HepG2 (cell line): ENCODE results near the gene TMEM59. TPM values are rescaled to one million over a fixed set of nuclear protein-coding genes. Genes with fewer than 3 reads are reported as not detected.
A peak's percentile ranks its signal among the peaks of the same experiment; 100 is the strongest.

Source experiments
- ARNT2 ChIP-seq: sonication (generic); formaldehyde crosslinking; IDR thresholded peaks from 2 replicates; pipeline ENCODE4 v1.8.0; 2022; ENCODE audit warnings: mild to moderate bottlenecking, low read depth, missing genetic modification reagents, moderate library complexity
- GABPA ChIP-seq, 2 experiments: IDR thresholded peaks; 2 replicates each; pipeline ENCODE4 v1.6.1; 2011 to 2016; ENCODE audit warnings: low read depth in 2 of 2, low read length in 1 of 2, missing biosample characterization in 1 of 2, missing genetic modification characterization in 1 of 2
- IKZF4 ChIP-seq: sonication (generic); formaldehyde crosslinking; IDR thresholded peaks from 2 replicates; pipeline ENCODE4 v1.5.1; 2020; ENCODE audit warnings: borderline replicate concordance, mild to moderate bottlenecking, low read depth, missing genetic modification reagents; ENCODE audit errors: not compliant biosample characterization
- LCORL ChIP-seq, 2 experiments: fragments of 450-650 bp in 1 of 2; sonication (generic) in 1 of 2; formaldehyde crosslinking in 1 of 2; IDR thresholded peaks; 2 replicates each; pipeline versions ENCODE4 v1.5.0 to v1.6.1; 2017 to 2020; ENCODE audit warnings: antibody characterized with exemption in 1 of 2, missing genetic modification reagents in 1 of 2
- MXI1 ChIP-seq: IDR thresholded peaks from 3 replicates; pipeline ENCODE4 v1.6.1; 2012; ENCODE audit warnings: low read depth, low read length, inconsistent platforms, borderline replicate concordance
- MYC ChIP-seq: sonication (generic); formaldehyde crosslinking; IDR thresholded peaks from 2 replicates; pipeline ENCODE4 v1.9.0; 2021; ENCODE audit warnings: missing genetic modification reagents, borderline replicate concordance
- NAIF1 ChIP-seq: sonication (generic); formaldehyde crosslinking; IDR thresholded peaks from 2 replicates; pipeline ENCODE4 v1.5.0; 2020; ENCODE audit warnings: mild to moderate bottlenecking, missing genetic modification reagents, borderline replicate concordance
- NFATC3 ChIP-seq: sonication (generic); formaldehyde crosslinking; IDR thresholded peaks from 2 replicates; pipeline ENCODE4 v1.5.1; 2020; ENCODE audit warnings: mild to moderate bottlenecking, missing genetic modification reagents
- SP1 ChIP-seq, 2 experiments: fragments of 450-650 bp in 1 of 2; sonication (generic) in 1 of 2; formaldehyde crosslinking in 1 of 2; IDR thresholded peaks; 2 replicates each; pipeline versions ENCODE4 v1.4.0 to v1.6.1; 2016 to 2020; ENCODE audit warnings: missing genetic modification reagents in 1 of 2
- SRSF1 ChIP-seq: fragments of 200-400 bp; formaldehyde crosslinking; optimal IDR thresholded peaks from 2 replicates; pipeline ENCODE3; 2017; ENCODE audit warnings: mild to moderate bottlenecking, low read depth, low read length, moderate library complexity
- ZKSCAN5 ChIP-seq: sonication (generic); formaldehyde crosslinking; IDR thresholded peaks from 2 replicates; pipeline ENCODE4 v1.5.1; 2020; ENCODE audit warnings: mild to moderate bottlenecking, missing genetic modification reagents
- ZNF12 ChIP-seq: sonication (generic); formaldehyde crosslinking; IDR thresholded peaks from 2 replicates; pipeline ENCODE4 v1.5.0; 2020; ENCODE audit warnings: missing genetic modification reagents
- ZNF205 ChIP-seq: IDR thresholded peaks from 2 replicates; pipeline ENCODE4 v1.6.1; 2018; ENCODE audit warnings: missing biosample characterization, missing genetic modification reagents
- ZNF329 ChIP-seq: sonication (generic); formaldehyde crosslinking; IDR thresholded peaks from 2 replicates; pipeline ENCODE4 v1.9.0; 2021; ENCODE audit warnings: low read depth, mild to moderate bottlenecking, missing genetic modification reagents
- ZNF331 ChIP-seq: sonication (generic); formaldehyde crosslinking; IDR thresholded peaks from 2 replicates; pipeline ENCODE4 v1.4.0; 2020; ENCODE audit warnings: missing genetic modification reagents
- ZSCAN9 ChIP-seq: IDR thresholded peaks from 2 replicates; pipeline ENCODE4 v1.6.1; 2016; ENCODE audit warnings: borderline replicate concordance
- polyA plus RNA-seq, 8 experiments: library from polyadenylated mRNA; depleted of rRNA in 3 of 8; stranded (reverse) in 7 of 8; unstranded in 1 of 8; fragments of >200 nt; fragmentation: Illumina TruSeq in 4 of 8; extraction: Trizol in 4 of 8; gene quantifications; 2 replicates each; pipeline versions ENCODE4 v1.2.1 to v1.2.3, GENCODE V29; 2011 to 2016; ENCODE audit warnings: low read depth in 4 of 8, missing spikeins in 1 of 8, mixed read lengths in 1 of 8; ENCODE audit not compliant: insufficient read depth in 1 of 8
- total RNA-seq, 5 experiments: library from RNA; depleted of rRNA; stranded (reverse); fragments of >200 nt; fragmentation: Illumina TruSeq; extraction: Trizol; gene quantifications; 2 replicates each; pipeline ENCODE4 v1.2.3, GENCODE V29; 2016; ENCODE audit warnings: low read depth in 1 of 5
- TF ChIP-seq, protein P1 (sequence below): sonication (generic); formaldehyde crosslinking; IDR thresholded peaks from 2 replicates; pipeline ENCODE4 v1.4.0; 2020; ENCODE audit warnings: missing genetic modification reagents, borderline replicate concordance
- TF ChIP-seq, protein P2 (sequence below): sonication (generic); formaldehyde crosslinking; IDR thresholded peaks from 2 replicates; pipeline ENCODE4 v1.5.0; 2020; ENCODE audit warnings: mild to moderate bottlenecking, low read depth, missing genetic modification reagents, borderline replicate concordance
- TF ChIP-seq, protein P3 (sequence below): sonication (generic); formaldehyde crosslinking; conservative IDR thresholded peaks from 2 replicates; pipeline ENCODE4 v1.4.0; 2020; ENCODE audit warnings: missing genetic modification reagents
- TF ChIP-seq, protein P4 (sequence below): sonication (generic); formaldehyde crosslinking; IDR thresholded peaks from 2 replicates; pipeline ENCODE4 v1.4.0; 2020; ENCODE audit warnings: missing genetic modification reagents, borderline replicate concordance

The TMEM59 gene
- total and polyA plus RNA-seq, 2 of the 13 experiments (the other 11 are each of a cell fraction or from before 2014, with no cell fraction given), result 147 to 363 TPM

DNA sequence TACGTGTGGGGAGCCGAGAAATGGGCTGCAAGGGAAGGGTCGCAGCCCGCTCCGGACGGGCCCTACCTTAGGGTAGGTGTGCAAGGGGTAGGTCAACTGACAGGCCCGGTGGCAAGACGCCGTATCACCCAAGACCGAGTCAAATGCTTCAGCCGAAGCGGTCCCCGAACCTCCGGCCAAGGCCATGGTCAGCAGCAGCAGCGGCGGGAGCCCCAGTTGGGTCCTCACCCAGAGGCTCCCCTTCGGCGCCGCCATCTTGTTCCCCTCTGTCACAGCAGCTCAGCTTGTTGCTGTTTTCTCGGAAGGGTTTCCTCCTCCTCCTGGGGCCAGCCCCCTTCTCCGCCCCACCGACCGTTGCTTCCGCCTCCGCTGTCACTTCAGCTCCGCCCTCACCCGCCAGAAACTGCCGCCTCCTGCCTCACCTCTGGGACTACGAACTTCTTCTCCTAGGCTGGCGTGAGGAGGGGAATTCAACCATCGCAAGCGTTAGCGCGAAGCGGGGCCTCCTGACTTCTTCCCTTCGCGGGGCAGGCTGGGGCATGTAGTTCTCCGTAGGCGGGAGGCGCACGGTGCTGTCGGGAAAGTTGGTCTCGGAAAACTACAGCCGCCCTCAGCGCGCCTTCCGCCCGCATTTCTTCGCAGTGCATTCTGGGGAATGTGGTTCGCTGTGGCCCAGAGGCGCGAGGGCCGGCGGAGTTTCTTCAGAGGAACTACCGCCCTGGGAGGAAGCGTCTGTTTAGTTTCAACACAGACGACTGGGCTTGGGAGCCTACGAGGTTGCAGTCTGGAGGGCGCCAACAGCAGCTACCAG, at the start of gene TMEM59, which contains the start of gene TCEANC2 (continued):
- TF ChIP-seq, protein P1, sequence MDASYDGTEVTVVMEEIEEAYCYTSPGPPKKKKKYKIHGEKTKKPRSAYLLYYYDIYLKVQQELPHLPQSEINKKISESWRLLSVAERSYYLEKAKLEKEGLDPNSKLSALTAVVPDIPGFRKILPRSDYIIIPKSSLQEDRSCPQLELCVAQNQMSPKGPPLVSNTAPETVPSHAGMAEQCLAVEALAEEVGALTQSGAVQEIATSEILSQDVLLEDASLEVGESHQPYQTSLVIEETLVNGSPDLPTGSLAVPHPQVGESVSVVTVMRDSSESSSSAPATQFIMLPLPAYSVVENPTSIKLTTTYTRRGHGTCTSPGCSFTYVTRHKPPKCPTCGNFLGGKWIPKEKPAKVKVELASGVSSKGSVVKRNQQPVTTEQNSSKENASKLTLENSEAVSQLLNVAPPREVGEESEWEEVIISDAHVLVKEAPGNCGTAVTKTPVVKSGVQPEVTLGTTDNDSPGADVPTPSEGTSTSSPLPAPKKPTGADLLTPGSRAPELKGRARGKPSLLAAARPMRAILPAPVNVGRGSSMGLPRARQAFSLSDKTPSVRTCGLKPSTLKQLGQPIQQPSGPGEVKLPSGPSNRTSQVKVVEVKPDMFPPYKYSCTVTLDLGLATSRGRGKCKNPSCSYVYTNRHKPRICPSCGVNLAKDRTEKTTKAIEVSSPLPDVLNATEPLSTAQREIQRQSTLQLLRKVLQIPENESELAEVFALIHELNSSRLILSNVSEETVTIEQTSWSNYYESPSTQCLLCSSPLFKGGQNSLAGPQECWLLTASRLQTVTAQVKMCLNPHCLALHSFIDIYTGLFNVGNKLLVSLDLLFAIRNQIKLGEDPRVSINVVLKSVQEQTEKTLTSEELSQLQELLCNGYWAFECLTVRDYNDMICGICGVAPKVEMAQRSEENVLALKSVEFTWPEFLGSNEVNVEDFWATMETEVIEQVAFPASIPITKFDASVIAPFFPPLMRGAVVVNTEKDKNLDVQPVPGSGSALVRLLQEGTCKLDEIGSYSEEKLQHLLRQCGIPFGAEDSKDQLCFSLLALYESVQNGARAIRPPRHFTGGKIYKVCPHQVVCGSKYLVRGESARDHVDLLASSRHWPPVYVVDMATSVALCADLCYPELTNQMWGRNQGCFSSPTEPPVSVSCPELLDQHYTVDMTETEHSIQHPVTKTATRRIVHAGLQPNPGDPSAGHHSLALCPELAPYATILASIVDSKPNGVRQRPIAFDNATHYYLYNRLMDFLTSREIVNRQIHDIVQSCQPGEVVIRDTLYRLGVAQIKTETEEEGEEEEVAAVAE, result peak; percentile 77
- peak; percentile 68 for TF ChIP-seq SRSF1
- TF ChIP-seq, protein P2, sequence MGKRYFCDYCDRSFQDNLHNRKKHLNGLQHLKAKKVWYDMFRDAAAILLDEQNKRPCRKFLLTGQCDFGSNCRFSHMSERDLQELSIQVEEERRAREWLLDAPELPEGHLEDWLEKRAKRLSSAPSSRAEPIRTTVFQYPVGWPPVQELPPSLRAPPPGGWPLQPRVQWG, result no peak
- peak; percentile 53; the same call in 1 of the 2 replicates for TF ChIP-seq MYC (CRISPR knock-in tag)
- TF ChIP-seq ZNF12 (CRISPR knock-in tag), result peak; percentile 93
- peak; percentile 63; the same call in 1 of the 2 replicates for TF ChIP-seq ZKSCAN5 (CRISPR knock-in tag)
- peak; percentile 80 for TF ChIP-seq GABPA (IDR thresholded peaks at IDR 0.05; ENCODE audit: low read depth, low read length)
- TF ChIP-seq GABPA (CRISPR knock-in tag; IDR thresholded peaks at IDR 0.05; ENCODE audit: low read depth), result peak; percentile 97
- peak; percentile 38; the same call in 1 of the 2 replicates for TF ChIP-seq ZNF331 (CRISPR knock-in tag)
- TF ChIP-seq LCORL (IDR thresholded peaks at IDR 0.05), result no peak
- TF ChIP-seq LCORL (CRISPR knock-in tag; IDR thresholded peaks at IDR 0.05), result no peak
- no peak for TF ChIP-seq SP1 (IDR thresholded peaks at IDR 0.05)
- TF ChIP-seq SP1 (CRISPR knock-in tag; IDR thresholded peaks at IDR 0.05), result no peak; the same call in 1 of the 2 replicates
- peak; percentile 84; the same call in 2 of the 3 replicates for TF ChIP-seq MXI1
- no peak for TF ChIP-seq NFATC3 (CRISPR knock-in tag)
- TF ChIP-seq ZNF205, result 0 out of 2 replicates have a peak, but pooled peaks have one; percentile 25
- TF ChIP-seq, protein P3, sequence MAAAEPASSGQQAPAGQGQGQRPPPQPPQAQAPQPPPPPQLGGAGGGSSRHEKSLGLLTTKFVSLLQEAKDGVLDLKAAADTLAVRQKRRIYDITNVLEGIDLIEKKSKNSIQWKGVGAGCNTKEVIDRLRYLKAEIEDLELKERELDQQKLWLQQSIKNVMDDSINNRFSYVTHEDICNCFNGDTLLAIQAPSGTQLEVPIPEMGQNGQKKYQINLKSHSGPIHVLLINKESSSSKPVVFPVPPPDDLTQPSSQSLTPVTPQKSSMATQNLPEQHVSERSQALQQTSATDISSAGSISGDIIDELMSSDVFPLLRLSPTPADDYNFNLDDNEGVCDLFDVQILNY (CRISPR knock-in tag), result no peak; the same call in 1 of the 2 replicates
- TF ChIP-seq, protein P4, sequence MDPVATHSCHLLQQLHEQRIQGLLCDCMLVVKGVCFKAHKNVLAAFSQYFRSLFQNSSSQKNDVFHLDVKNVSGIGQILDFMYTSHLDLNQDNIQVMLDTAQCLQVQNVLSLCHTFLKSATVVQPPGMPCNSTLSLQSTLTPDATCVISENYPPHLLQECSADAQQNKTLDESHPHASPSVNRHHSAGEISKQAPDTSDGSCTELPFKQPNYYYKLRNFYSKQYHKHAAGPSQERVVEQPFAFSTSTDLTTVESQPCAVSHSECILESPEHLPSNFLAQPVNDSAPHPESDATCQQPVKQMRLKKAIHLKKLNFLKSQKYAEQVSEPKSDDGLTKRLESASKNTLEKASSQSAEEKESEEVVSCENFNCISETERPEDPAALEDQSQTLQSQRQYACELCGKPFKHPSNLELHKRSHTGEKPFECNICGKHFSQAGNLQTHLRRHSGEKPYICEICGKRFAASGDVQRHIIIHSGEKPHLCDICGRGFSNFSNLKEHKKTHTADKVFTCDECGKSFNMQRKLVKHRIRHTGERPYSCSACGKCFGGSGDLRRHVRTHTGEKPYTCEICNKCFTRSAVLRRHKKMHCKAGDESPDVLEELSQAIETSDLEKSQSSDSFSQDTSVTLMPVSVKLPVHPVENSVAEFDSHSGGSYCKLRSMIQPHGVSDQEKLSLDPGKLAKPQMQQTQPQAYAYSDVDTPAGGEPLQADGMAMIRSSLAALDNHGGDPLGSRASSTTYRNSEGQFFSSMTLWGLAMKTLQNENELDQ (CRISPR knock-in tag), result no peak
- no peak for TF ChIP-seq IKZF4 (CRISPR knock-in tag)
- peak; percentile 65 for TF ChIP-seq ZSCAN9 (CRISPR knock-in tag)
- peak; percentile 99 for TF ChIP-seq NAIF1
- TF ChIP-seq ZNF329 (CRISPR knock-in tag), result no peak
- TF ChIP-seq ARNT2 (CRISPR knock-in tag), result peak; percentile 56; the same call in 1 of the 2 replicates
